Measurements from ENCODE around the gene GGPS1. TPM values are rescaled to one million over a fixed set of nuclear protein-coding genes. Genes with fewer than 3 reads are reported as not detected.
"Not testable (repeated sequence)": the region's sequence is repeated elsewhere in the genome, so short reads cannot be mapped to it uniquely, and the experiment has no call there.

Gene GGPS1
- total RNA-seq, 2 donors from 2014 or later: 28.9 to 32.9 TPM

DNA sequence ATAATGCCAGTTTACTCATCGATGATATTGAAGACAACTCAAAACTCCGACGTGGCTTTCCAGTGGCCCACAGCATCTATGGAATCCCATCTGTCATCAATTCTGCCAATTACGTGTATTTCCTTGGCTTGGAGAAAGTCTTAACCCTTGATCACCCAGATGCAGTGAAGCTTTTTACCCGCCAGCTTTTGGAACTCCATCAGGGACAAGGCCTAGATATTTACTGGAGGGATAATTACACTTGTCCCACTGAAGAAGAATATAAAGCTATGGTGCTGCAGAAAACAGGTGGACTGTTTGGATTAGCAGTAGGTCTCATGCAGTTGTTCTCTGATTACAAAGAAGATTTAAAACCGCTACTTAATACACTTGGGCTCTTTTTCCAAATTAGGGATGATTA, 13.7 kb downstream of the GGPS1 start:
- H3K36me3 Mint-ChIP-seq (ENCODE audit: low read depth): peaks cover 74% of the 10 kb centered on the region
- no peak overlapping the region for H3K4me3 Mint-ChIP-seq
- H3K9me3 Mint-ChIP-seq: no peaks in the 10 kb centered on the region
- no peaks in the 10 kb centered on the region for H3K27me3 Mint-ChIP-seq
- no peak overlapping the region for H3K27ac Mint-ChIP-seq
- ATAC-seq (replicated peaks): no peak
- H3K4me1 Mint-ChIP-seq: peaks cover 2% of the 10 kb centered on the region

DNA sequence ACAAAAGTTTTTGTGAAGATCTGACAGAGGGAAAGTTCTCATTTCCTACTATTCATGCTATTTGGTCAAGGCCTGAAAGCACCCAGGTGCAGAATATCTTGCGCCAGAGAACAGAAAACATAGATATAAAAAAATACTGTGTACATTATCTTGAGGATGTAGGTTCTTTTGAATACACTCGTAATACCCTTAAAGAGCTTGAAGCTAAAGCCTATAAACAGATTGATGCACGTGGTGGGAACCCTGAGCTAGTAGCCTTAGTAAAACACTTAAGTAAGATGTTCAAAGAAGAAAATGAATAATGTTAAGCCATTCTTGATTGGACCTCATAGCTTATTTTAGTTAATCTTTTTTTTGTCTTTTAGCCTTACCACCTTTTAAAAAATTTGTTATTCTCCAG, 14.1 kb downstream of the GGPS1 start:
- no peaks in the 10 kb centered on the region for H3K9me3 Mint-ChIP-seq
- ATAC-seq (replicated peaks): no peak
- H3K27ac Mint-ChIP-seq: no peak overlapping the region
- no peaks in the 10 kb centered on the region for H3K4me1 Mint-ChIP-seq
- no peaks in the 10 kb centered on the region for H3K27me3 Mint-ChIP-seq
- peaks cover 70% of the 10 kb centered on the region for H3K36me3 Mint-ChIP-seq (ENCODE audit: low read depth)
- no peak overlapping the region for H3K4me3 Mint-ChIP-seq

DNA sequence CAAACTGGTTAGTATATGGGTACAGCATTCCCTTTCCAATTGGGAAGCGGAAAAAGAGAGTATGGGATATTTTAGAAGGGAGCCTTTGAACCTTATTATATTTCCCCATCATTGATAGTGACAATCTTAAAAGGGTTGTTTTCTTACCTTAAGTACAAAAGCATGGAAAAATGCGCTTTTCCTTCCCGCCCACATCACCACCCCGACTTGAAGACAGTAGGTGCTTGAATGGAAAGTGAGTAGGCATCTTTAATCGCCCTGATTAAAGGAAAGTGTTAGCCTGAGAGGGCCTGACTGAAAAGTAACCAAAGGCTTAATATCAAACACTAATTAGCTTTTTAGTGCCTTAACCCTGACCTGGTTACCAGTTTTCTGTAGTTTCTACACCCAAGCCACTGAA, 15.4 kb downstream of the GGPS1 start:
- Mint-ChIP-seq H3K27ac (no peak overlapping the region), H3K36me3 (ENCODE audit: low read depth) (peaks cover 61% of the 10 kb centered on the region), H3K4me1 (no peaks in the 10 kb centered on the region), H3K4me3 (no peak overlapping the region), H3K9me3 (no peaks in the 10 kb centered on the region), H3K27me3 (no peaks in the 10 kb centered on the region)
- ATAC-seq (replicated peaks): no peak

DNA sequence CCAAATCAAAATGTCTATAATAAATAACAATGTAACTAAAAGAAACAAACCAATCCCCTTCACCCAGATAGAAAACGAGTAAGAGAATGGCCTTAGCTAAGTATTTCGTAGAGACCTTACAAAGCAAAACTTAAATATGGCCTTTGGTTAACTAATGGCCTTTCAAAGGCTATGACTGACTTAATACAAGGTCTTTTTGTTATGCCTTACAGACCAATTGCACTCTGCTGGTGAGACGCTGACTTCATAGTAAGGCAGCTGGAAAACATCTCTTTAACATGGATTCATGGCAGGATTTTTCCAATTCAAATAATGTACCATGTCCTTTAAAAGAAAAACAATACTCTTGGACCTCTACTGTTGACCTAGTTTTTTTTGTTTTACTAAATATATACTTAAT, 23.1 kb downstream of the GGPS1 start:
- ATAC-seq (replicated peaks): no peak
- Mint-ChIP-seq H3K27ac (no peak overlapping the region), H3K9me3 (no peaks in the 10 kb centered on the region)

DNA sequence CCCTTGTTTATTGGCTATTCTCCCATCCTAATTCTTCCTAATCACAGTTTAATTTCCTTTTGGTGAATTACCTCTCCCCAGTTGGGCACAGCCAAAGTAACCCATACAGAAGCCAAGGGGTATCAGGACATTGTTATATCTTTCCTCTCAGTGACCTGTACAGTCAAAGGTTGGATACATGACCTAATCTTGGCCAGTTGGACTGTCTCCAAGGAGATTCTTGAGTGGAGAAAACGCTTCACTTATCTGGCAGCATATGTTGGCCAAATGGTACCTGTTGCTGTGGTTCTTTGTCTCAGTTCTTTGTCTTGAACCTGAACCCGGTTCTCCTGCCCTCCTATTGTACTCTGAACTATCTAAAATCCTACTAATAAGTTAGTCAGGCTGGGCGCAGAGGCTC, 23.5 kb downstream of the GGPS1 start:
- Mint-ChIP-seq H3K4me3 (no peak overlapping the region), H3K9me3 (no peaks in the 10 kb centered on the region), H3K36me3 (ENCODE audit: low read depth) (no peaks in the 10 kb centered on the region), H3K27me3 (no peaks in the 10 kb centered on the region), H3K4me1 (no peaks in the 10 kb centered on the region), H3K27ac (no peak overlapping the region)
- no peak for ATAC-seq (replicated peaks)

More for the DNA sequence above, 23.1 kb downstream of the GGPS1 start:
- no peaks in the 10 kb centered on the region for H3K4me1 Mint-ChIP-seq
- H3K27me3 Mint-ChIP-seq: no peaks in the 10 kb centered on the region
- H3K36me3 Mint-ChIP-seq (ENCODE audit: low read depth): no peaks in the 10 kb centered on the region
- no peak overlapping the region for H3K4me3 Mint-ChIP-seq

GRCh38 chr1:235357485-235358373, 29.4 kb downstream of the GGPS1 start:
- ATAC-seq (replicated peaks): no peak
- no peaks in the 10 kb centered on the region for H3K9me3 Mint-ChIP-seq
- no peaks in the 10 kb centered on the region for H3K4me1 Mint-ChIP-seq

GRCh38 chr1:235358899-235359298, 30.5 kb downstream of the GGPS1 start:
- Mint-ChIP-seq H3K9me3 (no peaks in the 10 kb centered on the region), H3K27me3 (no peaks in the 10 kb centered on the region), H3K27ac (no peak overlapping the region), H3K4me1 (no peaks in the 10 kb centered on the region), H3K4me3 (no peak overlapping the region), H3K36me3 (ENCODE audit: low read depth) (no peaks in the 10 kb centered on the region)
- ATAC-seq (replicated peaks): no peak

More at GRCh38 chr1:235357485-235358373, 29.4 kb downstream of the GGPS1 start:
- Mint-ChIP-seq H3K27ac (no peak overlapping the region), H3K4me3 (no peak overlapping the region), H3K36me3 (ENCODE audit: low read depth) (no peaks in the 10 kb centered on the region), H3K27me3 (no peaks in the 10 kb centered on the region)

DNA sequence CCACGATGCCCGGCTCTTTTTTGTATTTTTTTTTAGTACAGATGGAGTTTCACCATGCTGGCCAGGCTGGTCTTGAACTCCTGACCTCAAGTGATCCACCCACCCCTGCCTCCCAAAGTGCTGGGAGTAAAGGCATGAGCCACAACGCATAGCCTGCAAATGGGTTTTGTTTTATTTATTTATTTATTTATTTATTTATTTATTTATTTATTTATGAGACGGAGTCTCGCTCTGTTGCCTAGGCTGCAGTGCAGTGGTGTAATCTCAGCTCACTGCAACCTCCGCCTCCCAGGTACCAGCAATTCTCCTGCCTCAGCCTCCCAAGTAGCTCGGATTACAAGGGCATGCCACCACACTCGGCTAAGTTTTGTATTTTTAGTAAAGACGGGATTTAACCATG, 35.8 kb downstream of the GGPS1 start:
- not testable (repeated sequence) for H3K4me1 Mint-ChIP-seq, H3K9me3 Mint-ChIP-seq, H3K27ac Mint-ChIP-seq

DNA sequence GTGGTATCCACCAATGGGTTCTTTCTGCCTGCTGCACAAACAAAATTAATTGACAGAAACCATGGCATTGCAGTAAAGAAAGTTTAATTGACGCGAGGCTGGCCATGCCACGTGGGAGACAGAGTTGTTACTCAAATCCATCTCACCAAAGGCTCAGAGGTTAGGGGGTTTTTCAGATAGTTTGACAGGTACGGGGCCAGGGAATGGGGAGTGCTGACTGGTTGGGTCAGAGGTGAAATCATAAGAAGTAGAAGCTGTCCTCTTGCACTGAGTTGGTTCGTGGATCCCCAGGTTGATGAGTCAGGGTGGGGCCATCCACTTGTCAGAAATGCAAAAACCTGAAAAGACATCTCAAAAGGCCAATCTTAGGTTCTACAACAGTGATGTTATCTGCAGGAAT, 37.9 kb downstream of the GGPS1 start:
- peak; percentile 63 for ATAC-seq (replicated peaks)
- H3K4me3 Mint-ChIP-seq: peak overlapping the region; percentile 98
- H3K27ac Mint-ChIP-seq: peak overlapping the region; percentile 67
- no peaks in the 10 kb centered on the region for H3K27me3 Mint-ChIP-seq
- H3K36me3 Mint-ChIP-seq (ENCODE audit: low read depth): peaks cover 6% of the 10 kb centered on the region
- no peaks in the 10 kb centered on the region for H3K9me3 Mint-ChIP-seq
- H3K4me1 Mint-ChIP-seq: peaks cover 11% of the 10 kb centered on the region

More for the DNA sequence above, 35.8 kb downstream of the GGPS1 start:
- ATAC-seq (replicated peaks); H3K4me3 Mint-ChIP-seq; H3K27me3 Mint-ChIP-seq; H3K36me3 Mint-ChIP-seq (ENCODE audit: low read depth): not testable (repeated sequence)

- peaks cover 6% of the 10 kb centered on the region for H3K36me3 Mint-ChIP-seq (ENCODE audit: low read depth)
- no peaks in the 10 kb centered on the region for H3K9me3 Mint-ChIP-seq
- peak within 1 kb of the TSS; percentile 67 for H3K27ac Mint-ChIP-seq
- H3K4me1 Mint-ChIP-seq: peaks cover 11% of the 10 kb centered on the region
- H3K4me3 Mint-ChIP-seq: peak within 1 kb of the TSS; percentile 98
- peak; percentile 98 for ATAC-seq (replicated peaks)
- H3K27me3 Mint-ChIP-seq: no peaks in the 10 kb centered on the region
These were observed 38.9 kb downstream of the GGPS1 start, which contains the start of gene TBCE for GRCh38 chr1:235367000-235367908. Gene TBCE, plus strand, starts transcription at chr1:235367427. Its CDS starts 12,623 bp downstream, at chr1:235380050.

- peaks cover 6% of the 10 kb centered on the region for H3K36me3 Mint-ChIP-seq (ENCODE audit: low read depth)
- H3K4me1 Mint-ChIP-seq: peaks cover 11% of the 10 kb centered on the region
- no peak for ATAC-seq (replicated peaks)
- H3K27me3 Mint-ChIP-seq: no peaks in the 10 kb centered on the region
- H3K9me3 Mint-ChIP-seq: no peaks in the 10 kb centered on the region
- peak overlapping the region; percentile 98 for H3K4me3 Mint-ChIP-seq
- no peak overlapping the region for H3K27ac Mint-ChIP-seq
These were observed 40.1 kb downstream of the GGPS1 start for GRCh38 chr1:235368428-235368827.

- peaks cover 12% of the 10 kb centered on the region for H3K36me3 Mint-ChIP-seq (ENCODE audit: low read depth)
- no peak for ATAC-seq (replicated peaks)
These were observed 41.4 kb downstream of the GGPS1 start for GRCh38 chr1:235369802-235370201.

GRCh38 chr1:235375919-235376605, 47.7 kb downstream of the GGPS1 start:
- Mint-ChIP-seq H3K9me3 (no peaks in the 10 kb centered on the region), H3K4me1 (no peaks in the 10 kb centered on the region), H3K36me3 (ENCODE audit: low read depth) (peaks cover 50% of the 10 kb centered on the region), H3K27me3 (no peaks in the 10 kb centered on the region), H3K4me3 (no peak overlapping the region), H3K27ac (peak overlapping the region; percentile 50)
- ATAC-seq (replicated peaks): no peak

More at GRCh38 chr1:235369802-235370201, 41.4 kb downstream of the GGPS1 start:
- Mint-ChIP-seq H3K4me3 (no peak overlapping the region), H3K4me1 (peaks cover 11% of the 10 kb centered on the region), H3K27me3 (no peaks in the 10 kb centered on the region), H3K27ac (no peak overlapping the region), H3K9me3 (no peaks in the 10 kb centered on the region)

- not testable (repeated sequence) for H3K4me1 Mint-ChIP-seq, H3K9me3 Mint-ChIP-seq
These were observed 49.9 kb downstream of the GGPS1 start for GRCh38 chr1:235378134-235378735.

More at GRCh38 chr1:235378134-235378735, 49.9 kb downstream of the GGPS1 start:
- peaks cover 62% of the 10 kb centered on the region for H3K36me3 Mint-ChIP-seq (ENCODE audit: low read depth)
- H3K4me3 Mint-ChIP-seq; ATAC-seq (replicated peaks); H3K27ac Mint-ChIP-seq; H3K27me3 Mint-ChIP-seq: not testable (repeated sequence)
